IMR-90 (cell line): ENCODE data around the gene ARHGEF12. TPM values are rescaled to one million over a fixed set of nuclear protein-coding genes. Genes with fewer than 3 reads are reported as not detected.

Experiments used
- ATAC-seq: fragments of 200-7000 bp; cut with Tn5 transposase; 2 replicates; pipeline ENCODE4 v1.9.1; 2020; ENCODE audit warnings: low read depth, mild to moderate bottlenecking, moderate library complexity
- BruUV-seq: library from RNA; stranded (reverse); fragments of 400-500 nt; replicated peaks from 2 replicates; lab custom pipeline; 2021; lab: Mats Ljungman, UMichigan
- CTCF ChIA-PET: fragments of 300-600 bp; formaldehyde crosslinking; extraction: SDS; loops from one replicate; lab custom pipeline; 2021; ENCODE audit warnings: antibody characterized with exemption; lab: Yijun Ruan, JAX
- POLR2A ChIA-PET: fragments of 300-600 bp; sonication (Branson Sonifier 250); formaldehyde crosslinking; loops from one replicate; lab custom pipeline; 2022; ENCODE audit warnings: antibody characterized with exemption; ENCODE audit not compliant: unreplicated experiment; lab: Charles Lee
- DNase-seq: peaks from one replicate; pipeline ENCODE4 v3.0.0; 2013
- H2AFZ ChIP-seq: replicated peaks from 2 replicates; pipeline ENCODE3; 2013; ENCODE audit warnings: low read length, mild to moderate bottlenecking; ENCODE audit not compliant: poor library complexity
- H2AK5ac ChIP-seq: 2 replicates; pipeline ENCODE4 v1.6.1; 2013; ENCODE audit warnings: low read depth, low read length, inconsistent platforms
- H2AK9ac ChIP-seq: replicated peaks from 2 replicates; pipeline ENCODE3; 2013; ENCODE audit warnings: mild to moderate bottlenecking, low read depth, low read length, moderate library complexity; ENCODE audit not compliant: poor library complexity
- H2BK120ac ChIP-seq: 2 replicates; pipeline ENCODE4 v1.6.1; 2013; ENCODE audit warnings: low read depth, low read length, inconsistent platforms
- H2BK15ac ChIP-seq: 3 replicates; pipeline ENCODE4 v1.6.1; 2013; ENCODE audit warnings: low read depth, low read length, inconsistent platforms
- H2BK20ac ChIP-seq: 2 replicates; pipeline ENCODE4 v1.6.1; 2013; ENCODE audit warnings: low read depth, mild to moderate bottlenecking, inconsistent platforms, low read length, moderate library complexity
- H2BK5ac ChIP-seq: 2 replicates; pipeline ENCODE4 v1.6.1; 2013; ENCODE audit warnings: mild to moderate bottlenecking, low read depth, low read length, inconsistent platforms; ENCODE audit not compliant: poor library complexity, severe bottlenecking
- H3K14ac ChIP-seq: replicated peaks from 2 replicates; pipeline ENCODE4 v1.6.1; 2013; ENCODE audit warnings: low read depth, low read length, inconsistent platforms
- H3K18ac ChIP-seq: 2 replicates; pipeline ENCODE4 v1.6.1; 2013; ENCODE audit warnings: low read depth, low read length, control low read depth
- H3K23ac ChIP-seq: 2 replicates; pipeline ENCODE4 v1.6.1; 2013; ENCODE audit warnings: low read depth, low read length, inconsistent platforms
- H3K27ac ChIP-seq: 2 replicates; pipeline ENCODE4 v1.5.1; 2013; ENCODE audit warnings: mild to moderate bottlenecking, control low read depth, low read length; ENCODE audit not compliant: insufficient read depth
- H3K27me3 ChIP-seq: 2 replicates; pipeline ENCODE4 v1.6.1; 2013; ENCODE audit warnings: low read length; ENCODE audit not compliant: control insufficient read depth, insufficient read depth
- H3K36me3 ChIP-seq: 2 replicates; pipeline ENCODE4 v1.6.1; 2013; ENCODE audit warnings: low read length, mixed read lengths; ENCODE audit not compliant: control insufficient read depth, insufficient read depth
- H3K4ac ChIP-seq: 2 replicates; pipeline ENCODE4 v1.6.1; 2013; ENCODE audit warnings: low read depth, low read length, inconsistent platforms
- H3K4me1 ChIP-seq: 2 replicates; pipeline ENCODE4 v1.6.1; 2013; ENCODE audit warnings: low read length, mixed read lengths; ENCODE audit not compliant: control insufficient read depth, insufficient read depth
- H3K4me2 ChIP-seq: 2 replicates; pipeline ENCODE4 v1.6.1; 2013; ENCODE audit warnings: low read depth, mild to moderate bottlenecking, control low read depth, low read length, moderate library complexity
- H3K4me3 ChIP-seq: 2 replicates; pipeline ENCODE4 v1.5.1; 2013; ENCODE audit warnings: low read depth, mild to moderate bottlenecking, control low read depth, low read length, moderate library complexity; ENCODE audit not compliant: insufficient read depth
- H3K56ac ChIP-seq: 2 replicates; pipeline ENCODE4 v1.6.1; 2013; ENCODE audit warnings: low read length, inconsistent platforms; ENCODE audit not compliant: insufficient read depth; ENCODE audit errors: extremely low read depth
- H3K79me1 ChIP-seq, 2 experiments: 2 replicates each; pipeline ENCODE4 v1.6.1; 2013; ENCODE audit warnings: low read length in 2 of 2, inconsistent platforms in 1 of 2, low read depth in 1 of 2
- H3K9ac ChIP-seq: 2 replicates; pipeline ENCODE4 v1.6.1; 2013; ENCODE audit warnings: low read depth, low read length, control low read depth
- H3K9me1 ChIP-seq: 2 replicates; pipeline ENCODE4 v1.6.1; 2013; ENCODE audit warnings: low read length, inconsistent platforms; ENCODE audit not compliant: insufficient read depth
- H3K9me3 ChIP-seq: 2 replicates; pipeline ENCODE4 v1.6.1; 2013; ENCODE audit warnings: low read length; ENCODE audit not compliant: control insufficient read depth, insufficient read depth
- H4K20me1 ChIP-seq: 2 replicates; pipeline ENCODE4 v1.6.1; 2013; ENCODE audit warnings: low read length, inconsistent platforms; ENCODE audit not compliant: insufficient read depth
- H4K5ac ChIP-seq: 2 replicates; pipeline ENCODE4 v1.6.1; 2013; ENCODE audit warnings: mild to moderate bottlenecking, low read depth, low read length, control low read depth
- H4K8ac ChIP-seq, 2 experiments: 2 replicates each; pipeline ENCODE4 v1.6.1; 2013; ENCODE audit warnings: low read depth in 2 of 2, low read length in 2 of 2, control low read depth in 1 of 2, inconsistent platforms in 1 of 2
- H4K91ac ChIP-seq: 2 replicates; pipeline ENCODE4 v1.6.1; 2013; ENCODE audit warnings: low read depth, low read length, inconsistent platforms; ENCODE audit not compliant: insufficient read depth
- BHLHE40 ChIP-seq: fragments of 150-350 bp; IDR thresholded peaks from 2 replicates; pipeline ENCODE4 v1.6.1; 2016; ENCODE audit warnings: mild to moderate bottlenecking, low read depth, low read length
- CEBPB ChIP-seq: IDR thresholded peaks from 2 replicates; pipeline ENCODE4 v1.6.1; 2012; ENCODE audit warnings: low read depth, low read length, improper control_type of control experiment
- CHD1 ChIP-seq: IDR thresholded peaks from 2 replicates; pipeline ENCODE4 v1.6.1; 2012; ENCODE audit warnings: low read depth, low read length, improper control_type of control experiment
- FOS ChIP-seq: fragments of 150-350 bp; IDR thresholded peaks from 2 replicates; pipeline ENCODE4 v1.6.1; 2016; ENCODE audit warnings: low read depth, low read length
- MAZ ChIP-seq: IDR thresholded peaks from 2 replicates; pipeline ENCODE4 v1.6.1; 2012; ENCODE audit warnings: low read depth, mild to moderate bottlenecking, low read length, improper control_type of control experiment, moderate library complexity, borderline replicate concordance
- NFE2L2 ChIP-seq: fragments of 150-350 bp; IDR thresholded peaks from 2 replicates; pipeline ENCODE4 v1.6.1; 2016; ENCODE audit warnings: low read depth, mild to moderate bottlenecking, low read length
- POLR2A ChIP-seq: IDR thresholded peaks from 2 replicates; pipeline ENCODE4 v1.6.1; 2012; ENCODE audit warnings: mild to moderate bottlenecking, low read depth, low read length
- RAD21 ChIP-seq: IDR thresholded peaks from 2 replicates; pipeline ENCODE4 v1.6.1; 2012; ENCODE audit warnings: low read length, improper control_type of control experiment
- RCOR1 ChIP-seq: IDR thresholded peaks from 2 replicates; pipeline ENCODE4 v1.6.1; 2012; ENCODE audit warnings: mild to moderate bottlenecking, low read length, improper control_type of control experiment; ENCODE audit not compliant: insufficient replicate concordance
- RFX5 ChIP-seq: IDR thresholded peaks from 2 replicates; pipeline ENCODE4 v1.8.0; 2012; ENCODE audit warnings: low read depth, mild to moderate bottlenecking, low read length, moderate library complexity
- USF2 ChIP-seq: fragments of 150-350 bp; IDR thresholded peaks from 2 replicates; pipeline ENCODE4 v1.6.1; 2017; ENCODE audit warnings: mild to moderate bottlenecking, antibody characterized with exemption, low read length, low read depth
- WGBS, 2 experiments: methylation state at CpG; one replicate each; pipeline versions ENCODE4 v1.1.5 to v1.1.7; 2013; ENCODE audit warnings: missing lambda C conversion rate in 2 of 2; ENCODE audit not compliant: insufficient read length in 1 of 2; ENCODE audit errors: extremely low coverage in 2 of 2; 5-methylcytosine and 5-hydroxymethylcytosine counted together
- dilution Hi-C: fragments of 300-500 bp; cut with HindIII; formaldehyde crosslinking; loops from one replicate; pipeline ENCODE4 v1.14.3; 2018; ENCODE audit warnings: low sequenced_read_pairs; ENCODE audit not compliant: unreplicated experiment
- in situ Hi-C: fragments of 300-500 bp; cut with MboI; formaldehyde crosslinking; loops from 3 replicates; pipeline ENCODE4 v1.14.3; 2019; ENCODE audit warnings: low sequenced_read_pairs, inconsistent platforms, mixed read lengths
- intact Hi-C: fragments of 100-400 bp; cut with micrococcal nuclease; formaldehyde crosslinking; loops from 2 replicates; pipeline ENCODE4 v1.10.0; 2022
- polyA plus RNA-seq, 3 experiments: library from polyadenylated mRNA; depleted of rRNA; stranded (reverse); fragments of >200 nt; gene quantifications; 2 replicates each; pipeline ENCODE4 v1.2.3, GENCODE V29; 2012; ENCODE audit warnings: low replicate concordance in 1 of 3
- total RNA-seq: library from RNA; depleted of rRNA; stranded (reverse); fragments of >200 nt; gene quantifications from 2 replicates; pipeline ENCODE4 v1.2.3, GENCODE V29; 2012
- TF ChIP-seq, protein P1 (sequence below): conservative IDR thresholded peaks from 2 replicates; pipeline ENCODE4 v1.5.1; 2012; ENCODE audit warnings: mild to moderate bottlenecking, low read depth, low read length, improper control_type of control experiment
- TF ChIP-seq, protein P2 (sequence below): fragments of 150-350 bp; IDR thresholded peaks from 2 replicates; pipeline ENCODE4 v1.6.1; 2016; ENCODE audit warnings: low read depth, mild to moderate bottlenecking, low read length, moderate library complexity, borderline replicate concordance

Gene ARHGEF12
- total and polyA plus RNA-seq, 2 of the 4 experiments (the other 2 are of a cell fraction), result 25.5 to 115 TPM

- DNase-seq (peak; percentile 59), ATAC-seq (no peak)
- H3K79me1 ChIP-seq, result peaks cover 3 to 22% of the 10 kb centered on the region in 2 experiments; a peak in 3 of 4 replicates
- H3K18ac ChIP-seq, result peak overlapping the region; percentile 90; the same call in 1 of the 2 replicates
- WGBS, 2 experiments, result no CpG with 5 or more reads among the region's 7 CpGs
- H2BK5ac ChIP-seq, result peak overlapping the region; percentile 85
- peak overlapping the region; percentile 96 for H3K9ac ChIP-seq
- peak overlapping the region; percentile 88 for H3K23ac ChIP-seq
- peak overlapping the region; percentile 72; the same call in 1 of the 3 replicates for H2BK15ac ChIP-seq
- H3K27me3 ChIP-seq, result no peaks in the 10 kb centered on the region
- H3K14ac ChIP-seq, result peak overlapping the region; percentile 98
- dilution Hi-C loops (no loop called here), in situ Hi-C loops (loop anchor here (25.0 kb wide), 1 partner anchor 99 kb away; no protein-coding TSS in a partner anchor), intact Hi-C loops (loop anchor here (1.0 to 10.0 kb wide), 7 partner anchors 49 to 1256 kb away; no protein-coding TSS in a partner anchor)
- no peaks in the 10 kb centered on the region for H3K9me1 ChIP-seq
- H4K91ac ChIP-seq, result peak overlapping the region; percentile 57
- peak overlapping the region; percentile 46; the same call in 1 of the 2 replicates for H2BK20ac ChIP-seq
- peak overlapping the region; percentile 50; the same call in 1 of the 2 replicates for H4K5ac ChIP-seq
- H3K4me2 ChIP-seq, result peak overlapping the region; percentile 100
- peak overlapping the region; percentile 93 for H3K4me3 ChIP-seq
- no peak overlapping the region for H2AK9ac ChIP-seq
- no peak overlapping the region for H2AFZ ChIP-seq
- no peaks in the 10 kb centered on the region for H3K36me3 ChIP-seq
- peak overlapping the region; percentile 82 for H2AK5ac ChIP-seq
- peaks cover 51% of the 10 kb centered on the region for H4K20me1 ChIP-seq
- peak overlapping the region; percentile 88 for H3K4ac ChIP-seq
- H3K27ac ChIP-seq, result peak overlapping the region; percentile 86
- H3K9me3 ChIP-seq, result no peaks in the 10 kb centered on the region
- peak overlapping the region; percentile 77 for H2BK120ac ChIP-seq
- peak overlapping the region; percentile 94; the same call in 1 of the 2 replicates for H3K56ac ChIP-seq
- BruUV-seq, result TSS peak; percentile 14
- POLR2A ChIA-PET, result interaction anchor here (1.7 kb wide), 1 partner anchor 94 kb away, joined by 4 read pairs; no protein-coding TSS in a partner anchor
- CTCF ChIA-PET, result interaction anchor here (0.6 to 1.4 kb wide), 2 partner anchors 89 to 93 kb away, joined by 4 to 8 read pairs; no protein-coding TSS in a partner anchor
- peak overlapping the region in 1 of 2 experiments; percentile 81; a peak in 2 of 4 replicates for H4K8ac ChIP-seq
- no peaks in the 10 kb centered on the region; the same call in 1 of the 2 replicates for H3K4me1 ChIP-seq
- TF ChIP-seq BHLHE40, result no peak
- TF ChIP-seq, protein P1, sequence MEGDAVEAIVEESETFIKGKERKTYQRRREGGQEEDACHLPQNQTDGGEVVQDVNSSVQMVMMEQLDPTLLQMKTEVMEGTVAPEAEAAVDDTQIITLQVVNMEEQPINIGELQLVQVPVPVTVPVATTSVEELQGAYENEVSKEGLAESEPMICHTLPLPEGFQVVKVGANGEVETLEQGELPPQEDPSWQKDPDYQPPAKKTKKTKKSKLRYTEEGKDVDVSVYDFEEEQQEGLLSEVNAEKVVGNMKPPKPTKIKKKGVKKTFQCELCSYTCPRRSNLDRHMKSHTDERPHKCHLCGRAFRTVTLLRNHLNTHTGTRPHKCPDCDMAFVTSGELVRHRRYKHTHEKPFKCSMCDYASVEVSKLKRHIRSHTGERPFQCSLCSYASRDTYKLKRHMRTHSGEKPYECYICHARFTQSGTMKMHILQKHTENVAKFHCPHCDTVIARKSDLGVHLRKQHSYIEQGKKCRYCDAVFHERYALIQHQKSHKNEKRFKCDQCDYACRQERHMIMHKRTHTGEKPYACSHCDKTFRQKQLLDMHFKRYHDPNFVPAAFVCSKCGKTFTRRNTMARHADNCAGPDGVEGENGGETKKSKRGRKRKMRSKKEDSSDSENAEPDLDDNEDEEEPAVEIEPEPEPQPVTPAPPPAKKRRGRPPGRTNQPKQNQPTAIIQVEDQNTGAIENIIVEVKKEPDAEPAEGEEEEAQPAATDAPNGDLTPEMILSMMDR, result no peak
- no peak for TF ChIP-seq USF2
- TF ChIP-seq RFX5, result no peak
- TF ChIP-seq, protein P2, sequence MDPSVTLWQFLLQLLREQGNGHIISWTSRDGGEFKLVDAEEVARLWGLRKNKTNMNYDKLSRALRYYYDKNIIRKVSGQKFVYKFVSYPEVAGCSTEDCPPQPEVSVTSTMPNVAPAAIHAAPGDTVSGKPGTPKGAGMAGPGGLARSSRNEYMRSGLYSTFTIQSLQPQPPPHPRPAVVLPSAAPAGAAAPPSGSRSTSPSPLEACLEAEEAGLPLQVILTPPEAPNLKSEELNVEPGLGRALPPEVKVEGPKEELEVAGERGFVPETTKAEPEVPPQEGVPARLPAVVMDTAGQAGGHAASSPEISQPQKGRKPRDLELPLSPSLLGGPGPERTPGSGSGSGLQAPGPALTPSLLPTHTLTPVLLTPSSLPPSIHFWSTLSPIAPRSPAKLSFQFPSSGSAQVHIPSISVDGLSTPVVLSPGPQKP, result no peak
- TF ChIP-seq MAZ, result no peak
- no peak for TF ChIP-seq CEBPB
- no peak for TF ChIP-seq RCOR1
- TF ChIP-seq CHD1, result no peak
- no peak for TF ChIP-seq NFE2L2
- no peak for TF ChIP-seq FOS
- TF ChIP-seq POLR2A, result no peak
- TF ChIP-seq RAD21, result no peak
Measured at GRCh38 chr11:120338107-120338933, 2.1 kb downstream of the ARHGEF12 start.
